GM19463 (cell line): ENCODE results near the gene ZBTB42.

Experiments
- ATAC-seq: cut with Tn5 transposase; IDR thresholded peaks from one replicate; pipeline ENCODE4 v1.9.1; 2021; ENCODE audit warnings: mild to moderate bottlenecking, moderate library complexity; ENCODE audit not compliant: unreplicated experiment

Gene ZBTB42

GRCh38 chr14:104782086-104782807 is 18.7 kb upstream of the ZBTB42 start:
- no peak for ATAC-seq

- no peak for ATAC-seq
Measured at GRCh38 chr14:104782808-104783139, 18.1 kb upstream of the ZBTB42 start.

GRCh38 chr14:104783484-104784217 is 17.2 kb upstream of the ZBTB42 start:
- ATAC-seq: no peak

DNA sequence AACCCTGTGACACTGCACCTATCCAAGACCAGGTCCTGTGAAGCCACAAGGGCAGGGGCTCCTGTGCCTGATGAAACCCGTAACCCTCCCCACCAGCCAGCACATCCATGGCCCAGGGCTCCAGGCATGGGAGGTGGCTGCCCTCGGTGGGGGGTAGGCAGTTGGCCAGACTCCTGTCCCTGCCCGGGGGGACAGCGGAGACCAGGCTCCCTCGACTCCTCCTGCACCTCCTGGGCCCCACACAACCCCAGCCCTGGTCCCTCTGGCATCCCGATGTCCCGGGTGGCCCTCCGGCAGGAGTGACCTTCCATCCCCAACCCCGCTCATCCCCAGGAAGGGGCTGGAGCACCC is 16.7 kb upstream of the ZBTB42 start:
- ATAC-seq: no peak

GRCh38 chr14:104784846-104785707 is 15.8 kb upstream of the ZBTB42 start:
- no peak for ATAC-seq

GRCh38 chr14:104785708-104786080 is 15.2 kb upstream of the ZBTB42 start:
- ATAC-seq: no peak

DNA sequence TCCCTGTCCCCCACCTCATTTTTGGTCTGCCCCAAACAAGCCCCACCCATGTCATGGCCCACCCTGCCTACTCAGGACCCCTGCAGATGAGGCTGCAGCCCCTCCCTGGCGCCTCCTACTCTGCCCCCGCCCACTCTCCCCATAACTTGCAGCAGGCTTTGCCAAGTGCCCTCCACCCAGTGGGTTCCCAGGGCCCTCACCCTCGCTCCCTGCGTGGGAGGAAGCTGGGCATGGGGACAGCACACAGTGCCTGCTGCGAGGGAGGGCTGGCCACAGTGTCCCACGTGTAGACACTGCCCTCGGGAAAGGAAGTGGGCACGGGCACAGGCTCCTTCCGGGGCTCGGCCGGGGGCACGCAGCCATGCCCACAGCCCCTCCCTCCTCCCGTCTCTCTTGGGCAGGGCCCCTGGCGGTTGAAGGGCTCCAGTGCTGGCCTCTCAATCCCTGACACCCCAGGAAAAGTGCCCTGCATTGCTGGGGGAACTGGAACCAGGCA is 14.8 kb upstream of the ZBTB42 start:
- no peak for ATAC-seq

DNA sequence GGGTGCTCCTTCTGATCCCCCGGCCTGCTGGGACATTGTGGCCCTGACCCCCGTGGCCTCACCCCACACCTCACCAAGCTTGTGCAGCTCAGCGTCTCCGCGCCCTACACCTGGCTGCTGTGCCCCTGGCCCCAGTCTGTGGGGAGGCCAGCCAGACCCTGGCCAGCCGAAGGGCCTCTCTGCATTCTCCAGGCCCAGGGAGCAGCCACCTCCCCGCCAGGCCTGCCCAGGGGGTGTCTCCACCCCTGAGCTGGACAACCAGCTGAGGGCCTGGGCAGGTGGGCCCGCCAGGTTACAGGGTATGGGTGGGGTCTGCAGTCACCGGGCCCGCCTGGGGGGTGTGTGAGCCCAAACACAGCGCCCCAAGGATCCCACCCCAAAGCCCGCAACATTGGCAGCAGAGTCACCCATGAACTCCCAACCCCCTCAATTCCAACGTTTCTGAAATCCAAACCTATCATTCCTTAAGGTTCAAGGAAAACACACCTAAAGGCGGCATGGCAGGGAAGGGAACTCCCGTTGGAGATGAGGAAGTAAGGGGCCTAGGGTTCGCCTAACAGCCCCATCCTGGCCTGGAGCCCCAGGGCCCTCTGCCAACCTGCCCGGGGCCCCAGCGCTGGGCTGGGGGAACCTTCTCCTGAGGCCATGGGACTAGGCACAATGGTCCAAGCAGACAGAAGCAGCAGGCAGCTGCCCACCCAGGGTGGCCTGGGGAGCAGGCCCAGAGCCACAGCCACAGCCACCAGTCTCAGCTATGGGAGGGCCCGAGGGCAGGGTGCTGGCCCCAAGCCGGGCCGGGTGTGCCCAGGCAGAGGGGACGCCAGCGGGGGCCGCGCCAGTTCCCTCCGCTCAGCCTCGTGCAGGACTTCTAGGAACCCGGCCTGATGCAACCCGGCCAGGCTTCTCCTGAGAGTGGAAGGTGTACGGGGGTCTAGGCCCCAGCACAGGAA is 13.9 kb upstream of the ZBTB42 start:
- ATAC-seq: no peak

DNA sequence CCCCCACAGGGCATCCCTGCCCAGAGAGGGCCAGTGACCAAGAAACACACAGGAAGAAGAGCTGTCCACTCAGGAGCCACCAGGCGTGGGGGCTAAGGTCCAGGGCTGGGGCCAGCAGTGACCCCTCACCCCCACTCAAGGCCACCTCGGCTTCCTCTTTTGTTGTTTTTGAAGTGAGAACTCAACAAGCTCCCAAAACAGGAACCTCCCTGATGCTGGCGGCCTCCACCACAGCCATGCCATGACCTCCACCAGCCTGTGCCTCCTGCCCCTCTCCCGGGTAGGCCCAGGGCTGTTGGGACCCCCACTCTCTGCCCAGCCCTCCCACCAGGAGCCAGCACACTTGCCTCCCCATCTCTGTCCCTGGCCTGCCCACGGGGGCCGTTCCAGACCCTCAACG is 13.2 kb upstream of the ZBTB42 start:
- no peak for ATAC-seq

DNA sequence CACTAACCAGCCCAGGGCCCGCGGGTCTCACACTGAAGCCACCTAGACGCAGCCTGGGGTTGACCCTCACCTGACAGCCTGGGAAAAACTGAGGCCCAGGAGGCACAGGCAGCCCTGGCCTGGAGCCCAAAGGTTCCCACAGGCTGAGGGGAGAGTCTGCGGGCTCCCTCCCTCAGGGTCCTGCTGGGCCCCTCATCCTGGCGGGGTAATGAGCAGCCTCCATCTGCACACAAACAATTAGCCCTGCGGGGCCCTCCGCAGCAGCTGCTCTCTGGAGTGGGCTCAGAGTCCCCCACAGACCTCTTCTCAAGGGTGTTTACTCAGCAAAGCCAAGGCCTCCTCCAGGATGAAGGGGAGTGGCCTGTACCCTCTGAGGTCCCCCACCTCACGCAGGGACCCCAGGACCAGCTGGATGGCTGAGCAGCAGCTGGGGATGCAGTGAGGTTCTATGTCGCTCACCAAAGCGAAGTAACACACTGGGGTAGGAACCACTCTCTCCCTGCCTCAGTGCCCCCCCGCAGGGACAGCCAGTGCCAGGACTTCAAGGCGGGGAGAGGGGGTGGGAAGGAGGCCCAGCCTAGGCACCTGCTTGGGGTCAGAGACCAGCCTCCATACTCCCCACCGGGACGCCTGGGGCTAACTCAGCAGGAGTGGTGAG is 12.6 kb upstream of the ZBTB42 start:
- ATAC-seq: no peak

DNA sequence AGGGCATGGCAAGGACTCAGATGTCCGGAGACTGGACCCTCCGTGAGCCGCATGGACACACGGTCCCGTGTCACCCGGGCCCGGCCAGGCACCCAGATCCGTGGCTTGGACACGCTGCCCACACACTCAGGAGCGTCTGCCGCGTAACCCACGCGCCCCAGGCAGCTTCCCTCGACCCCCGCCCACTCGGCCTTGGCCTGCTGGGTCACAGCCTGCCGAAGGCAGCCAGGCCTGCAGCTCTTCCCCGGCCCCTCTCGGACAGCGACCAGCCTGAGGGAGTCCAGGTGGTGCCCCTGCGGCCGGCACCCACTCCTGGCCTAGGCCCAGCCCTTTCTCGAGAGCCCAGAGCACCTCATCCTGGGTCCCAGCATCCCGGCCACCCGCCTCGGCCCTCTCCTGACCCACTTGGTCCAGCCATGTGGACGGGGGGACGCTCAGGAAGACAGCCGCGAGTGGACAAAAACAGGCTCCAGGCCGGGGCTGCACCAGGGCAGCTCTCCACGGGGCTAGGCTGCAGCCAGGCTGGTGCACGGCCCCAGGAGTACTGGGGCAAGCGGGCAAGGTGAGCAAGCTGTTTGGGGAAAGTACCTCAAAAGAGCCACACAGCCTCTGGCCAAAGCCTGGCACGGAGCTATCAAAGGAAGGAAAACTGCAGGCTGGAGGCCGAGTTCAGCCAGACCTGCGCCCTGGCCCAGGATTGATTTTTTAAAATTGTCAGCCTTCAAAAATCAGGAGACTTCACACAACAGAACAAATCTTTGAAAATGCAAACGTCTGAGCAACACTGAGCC is 11.8 kb upstream of the ZBTB42 start:
- ATAC-seq: no peak

DNA sequence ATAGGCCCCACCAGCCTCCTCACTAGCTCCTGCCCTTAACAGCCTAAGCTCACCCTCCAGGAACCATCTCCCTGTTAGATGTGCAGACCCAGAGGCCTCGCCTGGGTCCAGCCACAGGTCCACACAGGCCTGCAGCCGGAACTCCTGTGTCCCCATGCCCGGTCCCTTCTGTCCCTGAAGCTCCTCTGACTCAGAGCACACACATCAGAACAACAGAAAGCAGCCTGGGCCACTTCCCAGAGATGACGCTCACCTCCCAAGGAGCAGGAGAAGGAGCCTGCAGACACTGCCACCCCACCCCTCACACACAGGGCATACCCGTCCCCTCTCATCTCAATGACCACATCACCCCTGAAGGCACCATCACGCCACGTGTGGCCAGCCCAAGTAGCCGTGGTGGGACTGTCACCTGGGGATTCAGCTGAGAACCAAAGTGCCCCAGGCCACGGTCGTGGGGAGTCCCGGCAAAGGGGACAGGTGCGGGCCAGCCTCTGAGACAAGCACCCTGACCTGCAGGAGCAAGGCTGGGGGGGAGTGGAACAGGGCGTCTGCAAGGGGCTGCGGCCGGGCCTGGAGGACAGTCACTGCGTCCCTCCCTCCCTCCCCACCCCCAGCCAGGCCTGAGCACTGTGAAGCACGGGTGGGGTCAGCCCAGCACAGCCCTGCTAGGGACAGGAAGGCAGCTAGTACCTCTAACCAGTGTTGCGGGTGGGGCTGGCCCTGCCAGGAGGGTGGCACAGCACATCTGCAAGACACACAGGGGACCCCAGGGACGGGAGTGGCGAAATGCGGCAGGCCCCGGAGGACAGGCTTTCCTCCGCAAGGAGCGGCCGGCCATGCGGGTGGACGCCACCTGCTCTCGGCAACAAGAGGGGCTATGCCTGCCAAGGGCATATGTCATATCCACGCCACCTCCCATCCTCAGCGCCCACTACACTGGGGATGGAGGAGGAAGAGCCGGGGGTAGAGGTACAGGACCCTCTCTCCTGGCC is 10.9 kb upstream of the ZBTB42 start:
- ATAC-seq: no peak

- ATAC-seq: no peak
Measured at GRCh38 chr14:104791425-104791824, 9.5 kb upstream of the ZBTB42 start.

- ATAC-seq: no peak
Measured at GRCh38 chr14:104792101-104792884, 8.6 kb upstream of the ZBTB42 start.

GRCh38 chr14:104792945-104793702 is 7.8 kb upstream of the ZBTB42 start:
- no peak for ATAC-seq

GRCh38 chr14:104793703-104793959 is 7.3 kb upstream of the ZBTB42 start:
- ATAC-seq: no peak

DNA sequence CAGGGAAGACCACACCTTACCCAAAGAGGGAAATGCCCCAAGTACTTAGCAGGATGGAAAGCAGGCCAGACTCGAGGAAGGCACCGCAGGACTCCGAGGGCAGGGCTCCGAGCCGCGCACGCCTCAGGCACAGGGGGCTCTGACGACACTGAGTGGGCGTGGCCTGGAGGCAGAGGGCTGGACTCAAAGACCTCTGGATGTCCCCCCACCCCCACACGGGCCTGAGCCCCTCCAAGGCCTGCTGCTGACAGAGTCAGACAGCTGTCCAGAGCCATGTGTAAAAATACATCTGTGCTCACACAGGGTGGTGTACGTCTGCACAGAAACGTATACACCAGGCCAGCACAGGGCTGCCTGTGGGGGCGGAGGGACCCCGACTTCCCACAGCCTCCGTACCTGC is 6.8 kb upstream of the ZBTB42 start:
- ATAC-seq: no peak
